Measurements from ENCODE around the gene ISYNA1. TPM values are rescaled to one million over a fixed set of nuclear protein-coding genes. Genes with fewer than 3 reads are reported as not detected.

The ISYNA1 gene
- total and polyA plus RNA-seq, 2 donors (not counting 3 experiments of a cell fraction or from before 2014, with no cell fraction given), result 69.0 to 70.2 TPM

DNA sequence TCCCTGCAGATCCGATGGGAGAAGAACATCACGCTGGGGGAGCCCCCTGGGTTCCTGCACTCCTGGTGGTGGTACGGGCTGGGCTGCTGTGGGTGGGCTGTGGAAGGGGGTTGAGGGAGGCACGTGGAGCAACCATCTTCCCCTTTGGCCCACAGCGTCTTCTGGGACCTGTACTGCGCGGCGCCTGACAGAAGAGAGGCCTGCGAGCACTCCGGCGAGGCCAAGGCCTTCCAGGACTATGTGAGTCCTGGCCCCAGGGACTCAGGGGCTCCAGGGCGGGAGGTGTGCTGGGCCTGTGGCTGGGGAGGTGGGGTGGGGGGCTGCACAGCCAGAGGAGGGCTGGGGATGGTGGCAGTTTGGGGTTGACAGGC, 10.2 kb downstream of the ISYNA1 start:
- CTCF ChIA-PET, result interaction anchor here (1.5 to 2.1 kb wide), 2 partner anchors 9 to 13 kb away, joined by 10 to 13 read pairs; partner anchors contain the start of gene SSBP4
- dilution Hi-C loops (cut with MboI; ENCODE audit: extremely low pct_ligation_motif_present, low sequenced_read_pairs), result no loop called here
- no peaks in the 10 kb centered on the region for H4K20me1 ChIP-seq (replicated peaks; ENCODE audit: control insufficient read depth, extremely low read depth, insufficient read depth, low read length)

More for the DNA sequence above, 10.2 kb downstream of the ISYNA1 start:
- DNase-seq (ENCODE audit: low read depth, low spot score), result no peak
- no peak overlapping the region for H2AFZ ChIP-seq (ENCODE audit: low read depth, low read length)
- intact Hi-C loops (cut with micrococcal nuclease), result no loop called here
- no peaks in the 10 kb centered on the region for H3K27me3 ChIP-seq (ENCODE audit: control insufficient read depth in 2 of 2, insufficient read depth in 2 of 2, low read length in 2 of 2)
- BruUV-seq (replicated peaks), result no TSS peak
- H3K79me2 ChIP-seq (ENCODE audit: control insufficient read depth, insufficient read depth, low read length), result peaks cover 42% of the 10 kb centered on the region
- H3K4me3 ChIP-seq (replicated peaks in 1 of 3; ENCODE audit: insufficient read depth in 1 of 3, low read depth in 1 of 3, low read length in 3 of 3), result no peak overlapping the region
- FAIRE-seq, result no peak
- no peaks in the 10 kb centered on the region for H3K9me3 ChIP-seq (replicated peaks; ENCODE audit: control insufficient read depth, insufficient read depth, low read length)
- H3K9ac ChIP-seq (replicated peaks; ENCODE audit: extremely low read depth, insufficient read depth, low read length), result no peak overlapping the region
- H3K9me1 ChIP-seq (replicated peaks; ENCODE audit: control insufficient read depth, extremely low read depth, insufficient read depth, low read length), result no peaks in the 10 kb centered on the region
- H3K27ac ChIP-seq (ENCODE audit: insufficient read depth, low read depth, low read length), result no peak overlapping the region
- POLR2A ChIA-PET, result no interaction called here
- TF ChIP-seq, protein P1, sequence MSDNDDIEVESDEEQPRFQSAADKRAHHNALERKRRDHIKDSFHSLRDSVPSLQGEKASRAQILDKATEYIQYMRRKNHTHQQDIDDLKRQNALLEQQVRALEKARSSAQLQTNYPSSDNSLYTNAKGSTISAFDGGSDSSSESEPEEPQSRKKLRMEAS (IDR thresholded peaks at IDR 0.05; ENCODE audit: insufficient read depth, insufficient read length), result no peak
- TF ChIP-seq POLR2AphosphoS5 (IDR thresholded peaks at IDR 0.05; ENCODE audit: insufficient read depth, low read depth, low read length), result no peak
- TF ChIP-seq, protein P2, sequence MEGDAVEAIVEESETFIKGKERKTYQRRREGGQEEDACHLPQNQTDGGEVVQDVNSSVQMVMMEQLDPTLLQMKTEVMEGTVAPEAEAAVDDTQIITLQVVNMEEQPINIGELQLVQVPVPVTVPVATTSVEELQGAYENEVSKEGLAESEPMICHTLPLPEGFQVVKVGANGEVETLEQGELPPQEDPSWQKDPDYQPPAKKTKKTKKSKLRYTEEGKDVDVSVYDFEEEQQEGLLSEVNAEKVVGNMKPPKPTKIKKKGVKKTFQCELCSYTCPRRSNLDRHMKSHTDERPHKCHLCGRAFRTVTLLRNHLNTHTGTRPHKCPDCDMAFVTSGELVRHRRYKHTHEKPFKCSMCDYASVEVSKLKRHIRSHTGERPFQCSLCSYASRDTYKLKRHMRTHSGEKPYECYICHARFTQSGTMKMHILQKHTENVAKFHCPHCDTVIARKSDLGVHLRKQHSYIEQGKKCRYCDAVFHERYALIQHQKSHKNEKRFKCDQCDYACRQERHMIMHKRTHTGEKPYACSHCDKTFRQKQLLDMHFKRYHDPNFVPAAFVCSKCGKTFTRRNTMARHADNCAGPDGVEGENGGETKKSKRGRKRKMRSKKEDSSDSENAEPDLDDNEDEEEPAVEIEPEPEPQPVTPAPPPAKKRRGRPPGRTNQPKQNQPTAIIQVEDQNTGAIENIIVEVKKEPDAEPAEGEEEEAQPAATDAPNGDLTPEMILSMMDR (IDR thresholded peaks at IDR 0.05; ENCODE audit: extremely low read depth in 1 of 2, insufficient read depth in 1 of 2, low read depth in 1 of 2, low read length in 2 of 2), result no peak
- TF ChIP-seq MYC (IDR thresholded peaks at IDR 0.05; ENCODE audit: low read depth, low read length), result no peak
- TF ChIP-seq GATA2 (IDR thresholded peaks at IDR 0.05; ENCODE audit: insufficient read depth, insufficient read length, low read depth, low read length), result no peak
- TF ChIP-seq FOS (IDR thresholded peaks at IDR 0.05; ENCODE audit: borderline replicate concordance, insufficient read depth, low read length), result no peak
- TF ChIP-seq POLR2A (IDR thresholded peaks at IDR 0.05; ENCODE audit: low read depth, low read length), result no peak
- TF ChIP-seq JUN (IDR thresholded peaks at IDR 0.05; ENCODE audit: borderline replicate concordance, insufficient read depth, insufficient read length, low read depth), result no peak
- no peak for TF ChIP-seq EZH2 (IDR thresholded peaks at IDR 0.05; ENCODE audit: borderline replicate concordance, low read depth, low read length, severe bottlenecking)
- H3K36me3 ChIP-seq (ENCODE audit: control insufficient read depth in 2 of 2, extremely low read depth in 1 of 2, insufficient read depth in 2 of 2, low read length in 2 of 2), result peaks cover 0 to 2% of the 10 kb centered on the region in 2 experiments
- H3K4me2 ChIP-seq (ENCODE audit: insufficient read depth, low read length), result no peak overlapping the region
- H3K4me1 ChIP-seq (ENCODE audit: control insufficient read depth, extremely low read depth, insufficient read depth, low read length), result peaks cover 9% of the 10 kb centered on the region
